ENCODE data around the gene FGF8.
A peak's percentile ranks its signal among the peaks of the same experiment; 100 is the strongest.

The FGF8 gene

GRCh38 chr10:101781984-101782810, 6.3 kb upstream of the FGF8 start:
- DNase-seq (ENCODE audit: low read depth, low spot score) = no peak

- DNase-seq (ENCODE audit: low read depth, low spot score) = no peak
Observed at GRCh38 chr10:101781655-101781983, 5.7 kb upstream of the FGF8 start.

- DNase-seq (ENCODE audit: low read depth, low spot score) = peak; percentile 83
Observed at GRCh38 chr10:101780818-101781654, 5.1 kb upstream of the FGF8 start.

- DNase-seq (ENCODE audit: low read depth, low spot score) = no peak
Observed at GRCh38 chr10:101780187-101780817, 4.4 kb upstream of the FGF8 start.

GRCh38 chr10:101779544-101780186, 3.8 kb upstream of the FGF8 start:
- peak; percentile 87 for DNase-seq (ENCODE audit: low read depth, low spot score)

- DNase-seq (ENCODE audit: low read depth, low spot score) = peak; percentile 69
Observed at GRCh38 chr10:101778781-101779543, 3.0 kb upstream of the FGF8 start.

GRCh38 chr10:101778151-101778780, 2.4 kb upstream of the FGF8 start:
- no peak for DNase-seq (ENCODE audit: low read depth, low spot score)

GRCh38 chr10:101777619-101778145, 1.8 kb upstream of the FGF8 start:
- no peak for DNase-seq (ENCODE audit: low read depth, low spot score)

- no peak for DNase-seq (ENCODE audit: low read depth, low spot score)
Observed at GRCh38 chr10:101776161-101776817, 375 bp upstream of the FGF8 start.

- no peak for DNase-seq (ENCODE audit: low read depth, low spot score)
Observed at GRCh38 chr10:101774589-101775272, 1.2 kb downstream of the FGF8 start.

GRCh38 chr10:101773923-101774588, 1.9 kb downstream of the FGF8 start:
- no peak for DNase-seq (ENCODE audit: low read depth, low spot score)

GRCh38 chr10:101772895-101773761, 2.8 kb downstream of the FGF8 start:
- DNase-seq (ENCODE audit: low read depth, low spot score) = no peak

GRCh38 chr10:101772017-101772894, 3.7 kb downstream of the FGF8 start:
- no peak for DNase-seq (ENCODE audit: low read depth, low spot score)

- no peak for DNase-seq (ENCODE audit: low read depth, low spot score)
Observed at GRCh38 chr10:101771380-101771779, 4.5 kb downstream of the FGF8 start.

GRCh38 chr10:101770331-101771215, 5.3 kb downstream of the FGF8 start:
- no peak for DNase-seq (ENCODE audit: low read depth, low spot score)

All from astrocyte of the hippocampus (primary cell).